ENCODE results near the gene RGL2. TPM values are rescaled to one million over a fixed set of nuclear protein-coding genes. Genes with fewer than 3 reads are reported as not detected.
"Not testable (repeated sequence)": the region's sequence is repeated elsewhere in the genome, so short reads cannot be mapped to it uniquely, and the experiment has no call there.

Gene RGL2, protein sequence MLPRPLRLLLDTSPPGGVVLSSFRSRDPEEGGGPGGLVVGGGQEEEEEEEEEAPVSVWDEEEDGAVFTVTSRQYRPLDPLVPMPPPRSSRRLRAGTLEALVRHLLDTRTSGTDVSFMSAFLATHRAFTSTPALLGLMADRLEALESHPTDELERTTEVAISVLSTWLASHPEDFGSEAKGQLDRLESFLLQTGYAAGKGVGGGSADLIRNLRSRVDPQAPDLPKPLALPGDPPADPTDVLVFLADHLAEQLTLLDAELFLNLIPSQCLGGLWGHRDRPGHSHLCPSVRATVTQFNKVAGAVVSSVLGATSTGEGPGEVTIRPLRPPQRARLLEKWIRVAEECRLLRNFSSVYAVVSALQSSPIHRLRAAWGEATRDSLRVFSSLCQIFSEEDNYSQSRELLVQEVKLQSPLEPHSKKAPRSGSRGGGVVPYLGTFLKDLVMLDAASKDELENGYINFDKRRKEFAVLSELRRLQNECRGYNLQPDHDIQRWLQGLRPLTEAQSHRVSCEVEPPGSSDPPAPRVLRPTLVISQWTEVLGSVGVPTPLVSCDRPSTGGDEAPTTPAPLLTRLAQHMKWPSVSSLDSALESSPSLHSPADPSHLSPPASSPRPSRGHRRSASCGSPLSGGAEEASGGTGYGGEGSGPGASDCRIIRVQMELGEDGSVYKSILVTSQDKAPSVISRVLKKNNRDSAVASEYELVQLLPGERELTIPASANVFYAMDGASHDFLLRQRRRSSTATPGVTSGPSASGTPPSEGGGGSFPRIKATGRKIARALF
- 10 to 100 TPM; 52.6 to 52.8 TPM for total RNA-seq

DNA sequence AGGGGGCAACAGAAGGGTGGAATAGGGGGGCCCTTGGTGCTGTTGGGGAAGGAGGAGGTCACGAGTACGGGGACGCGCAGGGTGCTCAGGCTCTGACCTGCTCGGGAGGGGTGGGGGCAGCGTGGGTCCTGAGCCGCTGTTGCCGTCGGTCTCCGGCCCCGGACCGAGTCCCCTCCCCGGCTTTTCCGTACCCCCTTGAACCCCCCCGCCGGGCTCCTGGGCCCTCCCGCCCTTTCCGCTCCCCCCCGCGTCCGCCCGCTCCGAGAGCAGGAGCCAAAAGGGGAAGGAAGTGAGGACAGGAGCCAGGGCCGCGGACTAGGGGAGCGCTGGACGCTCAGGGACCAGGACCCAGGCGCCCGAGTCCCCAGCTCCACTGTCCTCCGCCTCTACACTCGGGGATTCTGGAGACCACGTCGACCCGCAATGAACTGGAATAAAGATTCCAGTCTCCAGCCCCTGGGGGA, at the start of gene RGL2:
Gene RGL2 (minus strand): TSS at position 170 of the 464 bp plus-strand sequence. CDS start 332 bp downstream, outside the sequence.
- ChIA-PET POLR2A (interaction anchor here (1.4 to 1.6 kb wide), 2 partner anchors 22 to 27 kb away, joined by 8 to 11 read pairs; partner anchors contain the start of genes B3GALT4, RPS18 and VPS52), CTCF (interaction anchor here (0.7 to 1.8 kb wide), 10 partner anchors 9 to 101 kb away, joined by 3 to 10 read pairs (median 6); partner anchors contain the start of genes B3GALT4, PFDN6, RPS18 and VPS52)
- peaks cover 43% of the 10 kb centered on the region for H3K4me1 Mint-ChIP-seq
- H3K36me3 Mint-ChIP-seq (ENCODE audit: low read depth), result peaks cover 47% of the 10 kb centered on the region
- H3K9me3 Mint-ChIP-seq, result no peaks in the 10 kb centered on the region
- H3K27me3 Mint-ChIP-seq, result no peaks in the 10 kb centered on the region
- peak; percentile 74 for DNase-seq
- H3K27ac Mint-ChIP-seq, result peak within 1 kb of the TSS; percentile 98
- H3K4me3 Mint-ChIP-seq, result peak within 1 kb of the TSS; percentile 93

DNA sequence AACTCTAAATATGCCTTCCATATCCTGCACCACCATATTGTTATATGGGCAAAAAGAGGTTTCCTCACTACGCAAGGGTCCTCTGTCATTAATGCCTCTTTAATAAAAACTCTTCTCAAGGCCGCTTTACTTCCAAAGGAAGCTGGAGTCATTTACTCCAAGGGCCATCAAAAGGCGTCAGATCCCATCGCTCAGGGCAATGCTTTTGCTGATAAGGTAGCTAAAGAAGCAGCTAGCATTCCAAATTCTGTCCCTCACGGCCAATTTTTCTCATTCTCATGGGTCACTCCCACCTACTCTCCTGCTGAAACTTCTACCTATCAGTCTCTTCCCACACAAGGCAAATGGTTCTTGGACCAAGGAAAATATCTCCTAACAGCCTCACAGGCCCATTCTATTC, 49.1 kb upstream of the RGL2 start:
- Mint-ChIP-seq H3K36me3 (ENCODE audit: low read depth) (no peaks in the 10 kb centered on the region), H3K9me3 (no peaks in the 10 kb centered on the region), H3K27me3 (peaks cover 5% of the 10 kb centered on the region), H3K4me3 (no peak overlapping the region), H3K4me1 (peaks cover 43% of the 10 kb centered on the region), H3K27ac (peak overlapping the region; percentile 27)
- POLR2A ChIA-PET, result interaction anchor here (0.7 kb wide), 1 partner anchor 25 kb away, joined by 3 read pairs; no protein-coding TSS in a partner anchor
- CTCF ChIA-PET, result interaction anchor here (1.3 kb wide), 1 partner anchor 15 kb away, joined by 3 read pairs; no protein-coding TSS in a partner anchor
- DNase-seq, result no peak

DNA sequence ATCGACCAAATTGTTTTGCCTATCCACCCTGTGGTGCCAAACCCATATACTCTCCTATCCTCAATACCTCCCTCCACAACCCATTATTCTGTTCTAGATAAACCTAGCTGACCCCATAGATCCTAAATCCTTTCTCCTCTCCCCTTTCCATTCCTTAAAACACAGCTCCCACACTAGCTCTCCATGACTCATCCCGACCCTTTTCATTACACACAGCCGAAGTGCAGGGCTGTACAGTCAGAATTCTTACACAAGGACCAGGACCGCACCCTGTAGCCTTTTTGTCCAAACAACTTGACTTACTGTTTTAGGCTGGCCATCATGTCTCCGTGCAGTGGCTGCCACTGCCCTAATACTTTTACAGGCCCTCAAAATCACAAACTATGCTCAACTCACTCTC, 48.2 kb upstream of the RGL2 start:
- Mint-ChIP-seq H3K27ac (peak overlapping the region; percentile 60), H3K4me1 (peaks cover 43% of the 10 kb centered on the region)
- ChIA-PET POLR2A (interaction anchor here (0.7 kb wide), 1 partner anchor 24 kb away, joined by 3 read pairs; no protein-coding TSS in a partner anchor), CTCF (interaction anchor here (1.3 to 1.5 kb wide), 2 partner anchors 16 to 118 kb away, joined by 3 to 4 read pairs; no protein-coding TSS in a partner anchor)
- H3K4me3 Mint-ChIP-seq; DNase-seq; H3K9me3 Mint-ChIP-seq; H3K36me3 Mint-ChIP-seq (ENCODE audit: low read depth); H3K27me3 Mint-ChIP-seq: not testable (repeated sequence)

DNA sequence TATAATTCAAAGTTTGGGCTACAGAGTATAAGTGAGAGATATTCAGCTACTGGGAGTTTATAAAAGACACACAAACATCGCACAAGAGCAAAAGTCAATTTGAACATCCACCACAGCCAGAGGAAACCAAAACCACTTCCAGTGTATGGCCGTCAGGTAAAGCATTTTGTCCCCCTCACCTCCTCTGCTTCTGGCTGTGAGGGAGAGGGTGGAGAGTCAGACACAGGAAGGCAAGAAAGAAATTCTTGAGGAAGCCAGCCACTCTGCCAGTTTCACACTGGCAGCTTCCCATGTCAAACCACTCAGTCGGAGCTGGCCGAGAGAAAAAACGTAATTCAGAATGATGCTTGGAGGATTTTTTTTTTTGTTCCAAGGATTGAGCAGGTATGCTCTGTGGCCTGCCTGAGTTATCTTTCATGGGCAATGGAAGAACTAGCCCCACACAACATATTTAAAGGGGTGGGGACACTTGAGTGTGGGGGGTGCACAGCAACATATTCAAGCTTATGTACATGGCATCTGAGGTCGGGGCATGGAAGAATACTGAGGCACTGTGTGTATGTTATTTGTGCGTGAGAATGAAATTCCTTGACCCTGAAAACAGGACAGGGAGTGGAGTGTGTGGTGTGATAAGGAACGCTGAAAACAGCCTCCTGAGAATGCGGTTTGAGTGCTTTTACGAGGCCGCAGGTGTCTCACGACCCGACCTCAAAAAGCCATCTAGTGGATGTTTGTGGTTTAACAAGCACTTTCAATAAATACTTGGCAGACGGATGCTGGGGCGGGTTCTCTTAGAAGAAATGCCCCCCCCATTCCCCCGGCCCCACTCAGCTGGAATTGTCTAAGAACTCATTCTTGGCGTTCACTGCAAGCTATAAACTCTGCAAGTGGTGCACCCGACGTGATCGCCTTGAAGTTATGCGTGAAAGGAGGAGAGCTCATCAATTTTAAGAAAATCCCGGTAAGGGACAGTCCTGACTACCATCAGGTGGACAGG, 46.3 kb upstream of the RGL2 start:
- CTCF ChIA-PET, result interaction anchor here (0.7 to 2.0 kb wide), 21 partner anchors 10 to 225 kb away, joined by 3 to 11 read pairs (median 3); partner anchors contain the start of genes B3GALT4 and ZBTB22
- H3K36me3 Mint-ChIP-seq (ENCODE audit: low read depth), result no peaks in the 10 kb centered on the region
- H3K27me3 Mint-ChIP-seq, result no peaks in the 10 kb centered on the region
- H3K4me3 Mint-ChIP-seq, result peak overlapping the region; percentile 69
- peak overlapping the region; percentile 94 for H3K27ac Mint-ChIP-seq
- POLR2A ChIA-PET, result interaction anchor here (0.6 kb wide), 2 partner anchors 56 to 68 kb away, joined by 3 read pairs; partner anchors contain the start of genes B3GALT4 and WDR46
- DNase-seq, result peak; percentile 82
- H3K9me3 Mint-ChIP-seq, result no peaks in the 10 kb centered on the region
- peaks cover 47% of the 10 kb centered on the region for H3K4me1 Mint-ChIP-seq

DNA sequence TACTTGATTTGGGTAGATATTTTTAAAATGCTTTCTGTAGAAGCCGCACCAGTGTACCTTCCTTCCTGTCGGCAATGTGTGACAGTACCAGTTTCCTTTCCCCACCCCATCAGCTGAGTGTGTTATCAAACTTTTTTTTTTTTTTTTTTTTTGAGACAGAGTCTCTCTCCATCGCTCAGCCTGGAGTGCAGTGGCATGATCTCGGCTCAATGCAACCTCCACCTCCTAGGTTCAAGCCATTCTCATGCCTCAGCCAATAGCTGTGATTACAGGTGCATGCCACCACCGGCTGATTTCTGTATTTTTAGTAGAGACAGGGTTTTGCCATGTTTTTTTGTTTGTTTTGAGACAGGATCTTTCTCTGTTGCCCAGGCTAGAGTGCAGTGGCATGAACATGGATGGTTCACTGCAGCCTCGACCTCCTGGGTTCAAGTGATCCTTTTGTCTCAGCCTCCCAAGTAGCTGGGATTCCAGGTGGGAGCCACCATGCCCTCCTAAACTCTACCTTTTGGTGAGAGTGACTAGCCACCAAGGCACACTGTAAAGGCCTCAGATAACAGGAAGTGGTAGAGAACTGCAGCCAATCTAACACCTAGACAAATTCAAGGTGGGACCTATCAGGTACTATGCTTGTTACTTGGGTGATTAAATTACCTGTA, 45.3 kb upstream of the RGL2 start:
- CTCF ChIA-PET, result interaction anchor here (0.6 to 1.6 kb wide), 15 partner anchors 9 to 363 kb away, joined by 3 to 4 read pairs (median 3); partner anchors contain the start of gene ZBTB22
- peak overlapping the region; percentile 94 for H3K27ac Mint-ChIP-seq
- H3K4me1 Mint-ChIP-seq, result peaks cover 52% of the 10 kb centered on the region
- peak overlapping the region; percentile 69 for H3K4me3 Mint-ChIP-seq
- H3K36me3 Mint-ChIP-seq (ENCODE audit: low read depth), result no peaks in the 10 kb centered on the region
- peak; percentile 80 for DNase-seq
- POLR2A ChIA-PET, result interaction anchor here (0.6 to 0.8 kb wide), 3 partner anchors 30 to 66 kb away, joined by 3 to 7 read pairs (median 3); partner anchors contain the start of gene WDR46
- H3K9me3 Mint-ChIP-seq, result no peaks in the 10 kb centered on the region
- H3K27me3 Mint-ChIP-seq, result no peaks in the 10 kb centered on the region

DNA sequence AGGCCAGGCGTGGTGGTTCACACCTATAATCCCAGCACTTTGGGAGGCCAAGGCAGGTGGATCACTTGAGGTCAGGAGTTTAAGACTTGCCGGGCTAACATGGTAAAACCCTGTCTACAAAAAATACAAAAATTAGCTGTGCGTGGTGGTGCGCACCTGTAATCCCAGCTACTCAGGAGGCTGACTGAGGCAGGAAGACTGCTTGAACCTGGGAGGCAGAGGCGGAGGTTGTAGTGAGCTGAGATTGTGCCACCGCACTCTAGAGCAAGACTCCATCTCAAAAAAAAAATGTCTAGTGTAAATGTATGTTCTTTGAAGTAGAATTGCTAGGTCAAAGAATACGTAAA, 44.8 kb upstream of the RGL2 start:
- CTCF ChIA-PET, result interaction anchor here (0.5 to 1.6 kb wide), 8 partner anchors 8 to 363 kb away, joined by 3 to 4 read pairs (median 3); partner anchors contain the start of gene ZBTB22
- H3K36me3 Mint-ChIP-seq (ENCODE audit: low read depth); H3K27me3 Mint-ChIP-seq; H3K9me3 Mint-ChIP-seq; DNase-seq: not testable (repeated sequence)
- peak overlapping the region; percentile 94 for H3K27ac Mint-ChIP-seq
- POLR2A ChIA-PET, result interaction anchor here (0.7 to 0.8 kb wide), 2 partner anchors 31 to 66 kb away, joined by 3 to 7 read pairs; no protein-coding TSS in a partner anchor
- peaks cover 54% of the 10 kb centered on the region for H3K4me1 Mint-ChIP-seq
- H3K4me3 Mint-ChIP-seq, result peak overlapping the region; percentile 69

DNA sequence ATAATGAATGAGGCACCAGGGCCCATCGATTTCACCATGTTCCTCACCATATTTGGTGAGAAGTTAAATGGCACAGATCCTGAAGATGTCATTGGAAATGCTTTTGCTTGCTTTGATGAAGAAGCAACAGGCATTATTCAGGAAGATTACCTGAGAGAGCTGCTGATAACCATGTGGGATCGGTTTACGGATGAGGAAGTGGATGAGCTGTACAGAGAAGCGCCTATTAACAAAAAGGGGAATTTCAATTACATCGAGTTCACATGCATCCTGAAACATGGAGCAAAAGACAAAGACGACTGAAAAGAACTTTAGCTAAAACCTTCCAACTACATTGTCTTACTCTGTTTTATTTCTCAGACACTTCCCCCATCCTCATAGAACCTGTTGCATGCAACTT, 40.5 kb upstream of the RGL2 start:
- no peaks in the 10 kb centered on the region for H3K36me3 Mint-ChIP-seq (ENCODE audit: low read depth)
- H3K27me3 Mint-ChIP-seq, result no peaks in the 10 kb centered on the region
- no peak for DNase-seq
- POLR2A ChIA-PET, result no interaction called here
- H3K4me3 Mint-ChIP-seq, result no peak overlapping the region
- peaks cover 29% of the 10 kb centered on the region for H3K4me1 Mint-ChIP-seq
- CTCF ChIA-PET, result interaction anchor here (0.6 to 0.9 kb wide), 2 partner anchors 68 to 1972 kb away, joined by 3 to 4 read pairs; no protein-coding TSS in a partner anchor
- no peak overlapping the region for H3K27ac Mint-ChIP-seq
- H3K9me3 Mint-ChIP-seq, result no peaks in the 10 kb centered on the region

DNA sequence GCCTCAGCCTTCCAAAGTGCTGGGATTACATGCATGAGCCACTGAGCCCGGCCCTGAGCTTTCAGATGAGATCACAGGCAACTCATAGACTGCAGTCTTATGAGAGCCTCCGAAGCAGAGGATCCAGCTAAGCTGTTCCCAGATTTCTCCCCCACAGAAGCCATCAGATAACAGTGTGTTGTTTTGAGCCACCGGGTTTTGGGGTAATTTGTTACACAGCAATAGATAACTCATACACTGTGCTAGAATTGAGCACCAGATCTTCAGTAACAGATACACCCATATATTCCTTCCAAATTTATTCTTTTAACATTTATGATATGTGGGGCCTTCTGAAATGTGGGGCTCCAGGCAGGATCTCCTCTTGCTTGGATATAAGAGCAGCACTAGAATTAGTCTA, 37.8 kb upstream of the RGL2 start:
- no peaks in the 10 kb centered on the region for H3K9me3 Mint-ChIP-seq
- POLR2A ChIA-PET, result no interaction called here
- H3K4me3 Mint-ChIP-seq, result no peak overlapping the region
- H3K4me1 Mint-ChIP-seq, result peaks cover 21% of the 10 kb centered on the region
- no peaks in the 10 kb centered on the region for H3K27me3 Mint-ChIP-seq
- CTCF ChIA-PET, result interaction anchor here (0.6 kb wide), 2 partner anchors 29 to 278 kb away, joined by 5 read pairs; no protein-coding TSS in a partner anchor
- H3K27ac Mint-ChIP-seq, result peak overlapping the region; percentile 2
- DNase-seq, result no peak
- H3K36me3 Mint-ChIP-seq (ENCODE audit: low read depth), result no peaks in the 10 kb centered on the region

DNA sequence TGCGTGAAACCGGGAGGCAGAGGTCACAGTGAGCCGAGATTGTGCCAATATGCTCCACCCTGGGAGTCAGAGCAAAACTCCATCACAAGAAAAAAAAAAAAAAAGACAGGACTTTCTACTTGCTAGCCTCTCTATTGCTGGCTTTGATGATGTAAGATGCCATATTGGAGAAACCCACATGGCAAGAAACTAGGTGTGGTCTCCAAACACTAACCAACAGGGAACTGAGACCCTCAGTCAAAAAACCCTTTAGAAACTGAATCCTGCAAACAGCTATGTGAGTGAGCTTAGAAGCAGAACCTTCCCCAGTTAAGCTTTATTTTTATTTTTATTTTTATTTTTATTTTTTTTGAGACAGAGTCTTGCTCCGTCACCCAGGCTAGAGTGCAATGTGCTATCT, 37.2 kb upstream of the RGL2 start:
- ChIA-PET CTCF (interaction anchor here (0.6 to 1.2 kb wide), 4 partner anchors 8 to 278 kb away, joined by 3 to 5 read pairs (median 4); partner anchors contain the start of gene ZBTB22), POLR2A (no interaction called here)
- H3K4me1 Mint-ChIP-seq, result peaks cover 23% of the 10 kb centered on the region
- no peak for DNase-seq
- no peaks in the 10 kb centered on the region for H3K27me3 Mint-ChIP-seq
- H3K9me3 Mint-ChIP-seq, result no peaks in the 10 kb centered on the region
- H3K4me3 Mint-ChIP-seq, result no peak overlapping the region
- no peak overlapping the region for H3K27ac Mint-ChIP-seq
- no peaks in the 10 kb centered on the region for H3K36me3 Mint-ChIP-seq (ENCODE audit: low read depth)

DNA sequence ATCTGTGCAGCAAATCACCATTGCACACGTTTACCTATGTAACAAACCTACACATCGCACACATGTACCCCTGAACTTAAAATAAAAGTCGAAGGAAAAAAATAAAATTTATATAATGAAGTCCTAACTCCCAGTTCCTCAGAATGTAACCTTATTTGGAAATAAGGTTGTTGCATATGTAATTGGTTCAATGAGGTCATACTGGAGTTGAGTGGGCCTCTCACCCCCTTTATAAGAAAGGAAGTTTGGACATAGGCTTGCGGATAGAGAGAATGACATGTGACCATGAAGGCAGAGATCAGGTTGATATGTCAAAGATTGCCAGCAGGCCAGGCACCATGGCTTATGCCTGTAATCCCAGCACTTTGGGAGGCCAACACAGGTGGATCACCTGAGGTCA, 34.9 kb upstream of the RGL2 start:
- DNase-seq, result no peak
- no peak overlapping the region for H3K27ac Mint-ChIP-seq
- no peaks in the 10 kb centered on the region for H3K27me3 Mint-ChIP-seq
- no peaks in the 10 kb centered on the region for H3K36me3 Mint-ChIP-seq (ENCODE audit: low read depth)
- ChIA-PET CTCF (interaction anchor here (1.1 to 1.7 kb wide), 3 partner anchors 11 to 57 kb away, joined by 3 to 5 read pairs (median 4); no protein-coding TSS in a partner anchor), POLR2A (interaction anchor here (0.6 kb wide), 1 partner anchor 32 kb away, joined by 14 read pairs; no protein-coding TSS in a partner anchor)
- H3K4me3 Mint-ChIP-seq, result no peak overlapping the region
- peaks cover 20% of the 10 kb centered on the region for H3K4me1 Mint-ChIP-seq
- H3K9me3 Mint-ChIP-seq, result no peaks in the 10 kb centered on the region

DNA sequence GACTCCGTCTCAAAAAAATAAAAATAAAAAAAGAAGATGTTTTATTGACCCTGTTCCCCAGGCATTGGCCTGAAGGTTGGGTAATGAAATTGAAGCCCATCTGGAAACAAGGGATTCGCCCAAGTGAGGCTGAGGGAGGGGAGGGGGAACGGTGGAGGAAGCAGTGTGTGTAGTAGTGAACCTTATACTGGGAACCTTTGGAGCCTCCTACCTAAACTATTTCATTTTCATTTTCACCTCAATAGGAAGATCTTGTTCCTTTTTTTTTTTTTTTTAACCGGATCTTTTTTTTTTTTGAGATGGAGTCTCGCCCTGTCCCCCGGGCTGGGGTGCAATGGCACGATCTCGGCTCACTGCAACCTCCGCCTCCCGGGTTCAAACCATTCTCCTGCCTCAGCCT, 32.0 kb upstream of the RGL2 start:
- H3K27ac Mint-ChIP-seq, result no peak overlapping the region
- H3K4me1 Mint-ChIP-seq, result peaks cover 20% of the 10 kb centered on the region
- no peaks in the 10 kb centered on the region for H3K36me3 Mint-ChIP-seq (ENCODE audit: low read depth)
- H3K27me3 Mint-ChIP-seq, result no peaks in the 10 kb centered on the region
- H3K4me3 Mint-ChIP-seq, result no peak overlapping the region
- CTCF ChIA-PET, result interaction anchor here (1.1 to 1.3 kb wide), 2 partner anchors 12 to 31 kb away, joined by 3 read pairs; no protein-coding TSS in a partner anchor
- no peaks in the 10 kb centered on the region for H3K9me3 Mint-ChIP-seq
- POLR2A ChIA-PET, result no interaction called here
- DNase-seq, result no peak
